Stimulated activated naive CD8-positive, alpha-beta T cell treated with anti-CD3 and anti-CD28 coated beads, Interleukin-15, amount 100 ng/mL, for 72 hours (primary cell): ENCODE measurements around the gene CDH2.

Experiments
- ATAC-seq: fragments of 150-1000 bp; cut with Tn5 transposase; 2 replicates; pipeline ENCODE4 v1.10.0; 2021; ENCODE audit warnings: mild to moderate bottlenecking, moderate library complexity
- DNase-seq, 2 donors: peaks; one replicate each; pipeline ENCODE4 v3.0.0; 2021 to 2022
- H3K27ac Mint-ChIP-seq, 2 donors: one replicate each; pipeline ENCODE4 v1.8.0; 2022; ENCODE audit warnings: mild to moderate bottlenecking in 2 of 2, mixed read lengths in 2 of 2, moderate library complexity in 2 of 2
- H3K27me3 Mint-ChIP-seq: one replicate; pipeline ENCODE4 v1.8.0; 2022; ENCODE audit warnings: mixed read lengths
- H3K4me1 Mint-ChIP-seq: one replicate; pipeline ENCODE4 v1.8.0; 2022; ENCODE audit warnings: mild to moderate bottlenecking, mixed read lengths
- H3K4me3 Mint-ChIP-seq, 2 donors: one replicate each; pipeline ENCODE4 v1.8.0; 2022; ENCODE audit warnings: mild to moderate bottlenecking in 2 of 2, mixed read lengths in 2 of 2, moderate library complexity in 1 of 2
- H3K9me3 Mint-ChIP-seq, 2 donors: one replicate each; pipeline ENCODE4 v1.8.0; 2022; ENCODE audit warnings: mixed read lengths in 2 of 2

CDH2 gene

DNA sequence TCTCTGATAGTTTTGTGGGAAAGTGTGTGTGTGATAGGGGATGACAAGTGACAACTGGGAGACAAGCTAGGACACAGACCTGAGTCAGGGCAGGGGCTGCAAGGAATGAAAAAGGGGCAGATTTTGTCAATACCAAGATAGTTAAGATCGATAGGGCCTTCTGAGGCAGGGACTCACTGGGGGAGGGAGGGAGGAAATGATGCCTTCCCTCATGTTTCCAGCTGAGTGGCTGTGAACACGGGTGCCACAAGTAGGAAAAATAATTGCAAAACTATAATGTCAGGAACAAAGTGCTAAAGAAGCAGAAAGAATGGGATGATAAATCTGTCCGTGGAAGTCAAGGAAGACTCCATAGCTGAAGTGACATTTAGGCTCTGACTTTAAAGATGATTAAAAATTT is 24.2 kb downstream of the CDH2 start:
- Mint-ChIP-seq H3K27ac (no peak overlapping the region), H3K4me1 (no peaks in the 10 kb centered on the region), H3K9me3 (peaks cover 8% of the 10 kb centered on the region in 2 donors), H3K27me3 (no peaks in the 10 kb centered on the region), H3K4me3 (no peak overlapping the region)
- no peak for ATAC-seq
- DNase-seq, result no peak

DNA sequence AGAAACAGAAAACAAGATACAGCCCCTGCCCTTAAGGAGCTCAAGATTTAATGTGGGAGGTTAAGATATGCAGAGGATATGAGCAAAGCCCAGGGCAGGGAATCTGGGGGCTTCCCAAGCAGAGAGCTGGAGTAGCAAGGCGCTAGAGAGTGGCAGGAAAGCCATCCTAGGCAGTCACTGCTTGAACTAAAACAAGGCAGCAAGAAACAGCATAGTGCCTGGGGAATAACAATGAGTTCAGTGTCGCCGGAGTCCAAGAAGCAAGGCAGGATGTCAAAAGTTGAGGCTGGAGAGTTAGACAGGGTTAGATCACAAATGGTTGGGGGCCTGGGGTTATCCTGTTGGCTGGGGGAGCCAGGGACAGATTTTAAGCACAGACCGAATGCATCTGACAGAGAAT is 24.6 kb downstream of the CDH2 start:
- Mint-ChIP-seq H3K27ac (no peak overlapping the region), H3K4me1 (no peaks in the 10 kb centered on the region), H3K27me3 (no peaks in the 10 kb centered on the region), H3K4me3 (no peak overlapping the region), H3K9me3 (peaks cover 8% of the 10 kb centered on the region in 2 donors)
- DNase-seq (no peak), ATAC-seq (no peak)

DNA sequence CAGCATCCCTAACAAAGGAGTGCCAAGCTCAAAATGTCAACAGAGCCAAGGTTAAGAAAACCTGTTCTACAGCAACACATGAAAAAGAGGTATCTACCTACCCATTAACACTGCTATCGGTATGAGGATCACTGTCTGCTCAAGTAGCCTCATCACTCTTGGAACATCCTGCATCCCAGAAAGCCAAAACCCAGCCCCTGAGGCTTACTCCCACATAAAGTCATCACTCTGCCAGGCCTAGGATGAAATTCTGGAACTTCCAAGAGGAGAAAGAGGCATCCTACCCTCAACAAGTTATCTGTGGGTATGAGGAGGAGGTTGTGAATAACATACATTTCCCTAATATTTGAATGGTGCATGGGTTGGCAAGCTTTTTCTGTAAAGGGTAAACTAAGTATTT is 25.5 kb downstream of the CDH2 start:
- H3K9me3 Mint-ChIP-seq, result peaks cover 8% of the 10 kb centered on the region in 2 donors
- H3K4me1 Mint-ChIP-seq, result no peaks in the 10 kb centered on the region
- ATAC-seq (no peak), DNase-seq (no peak)
- no peaks in the 10 kb centered on the region for H3K27me3 Mint-ChIP-seq
- no peak overlapping the region for H3K27ac Mint-ChIP-seq
- H3K4me3 Mint-ChIP-seq, result no peak overlapping the region

DNA sequence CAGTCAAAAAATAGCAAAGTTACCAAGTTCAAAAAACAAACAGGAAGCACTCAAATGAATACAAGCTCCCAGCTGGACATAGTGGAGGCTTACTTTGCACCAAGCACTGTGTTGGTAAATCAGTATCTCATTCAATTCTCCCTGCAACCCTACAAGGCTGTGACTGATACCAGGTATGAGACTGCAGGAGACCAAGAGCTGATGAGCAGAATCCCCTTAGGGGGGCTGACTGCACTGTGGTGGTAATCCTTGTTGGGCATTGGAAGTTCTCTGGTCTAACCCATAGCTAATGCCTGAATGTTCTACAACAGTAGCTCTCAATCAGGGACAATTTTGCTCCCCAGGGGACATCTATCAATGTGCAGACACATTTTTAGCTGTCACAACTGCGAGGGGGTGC is 26.0 kb downstream of the CDH2 start:
- Mint-ChIP-seq H3K4me1 (no peaks in the 10 kb centered on the region), H3K27me3 (no peaks in the 10 kb centered on the region), H3K27ac (no peak overlapping the region), H3K9me3 (peaks cover 8% of the 10 kb centered on the region in 2 donors), H3K4me3 (no peak overlapping the region)
- DNase-seq, result no peak
- no peak for ATAC-seq

DNA sequence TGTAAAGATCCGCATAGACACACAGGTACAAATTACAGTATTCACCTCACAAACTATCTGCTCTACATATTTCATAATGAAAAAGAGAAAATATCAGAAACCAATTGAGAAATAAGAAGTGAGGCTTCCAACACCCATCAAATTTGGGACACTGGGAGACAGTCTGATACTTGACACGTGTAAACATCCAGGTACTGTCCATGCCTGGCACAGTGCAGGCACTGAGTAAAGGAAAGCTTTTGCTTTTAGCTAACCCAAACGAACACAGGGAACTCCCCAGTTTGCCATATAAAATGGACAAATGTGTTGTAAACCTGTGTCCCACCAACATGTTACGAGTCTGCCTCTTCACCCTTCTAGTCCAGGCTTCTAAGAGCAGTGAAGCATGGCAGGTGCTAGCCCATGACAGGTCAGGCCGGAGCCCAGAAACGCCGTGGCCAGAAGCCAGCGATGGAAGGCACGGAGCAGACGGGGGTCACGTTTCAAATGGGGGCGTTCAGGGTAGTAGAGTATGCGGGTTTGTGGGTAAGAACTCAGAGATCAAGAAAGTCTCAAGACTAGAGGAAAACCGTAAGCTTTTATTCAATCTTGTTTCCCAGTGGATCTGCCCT is 27.0 kb downstream of the CDH2 start:
- no peak for DNase-seq
- Mint-ChIP-seq H3K27me3 (no peaks in the 10 kb centered on the region), H3K4me1 (no peaks in the 10 kb centered on the region), H3K4me3 (no peak overlapping the region), H3K9me3 (peaks cover 8% of the 10 kb centered on the region in 2 donors), H3K27ac (peak overlapping the region in 1 of 2 donors; percentile 84)
- ATAC-seq, result no peak

DNA sequence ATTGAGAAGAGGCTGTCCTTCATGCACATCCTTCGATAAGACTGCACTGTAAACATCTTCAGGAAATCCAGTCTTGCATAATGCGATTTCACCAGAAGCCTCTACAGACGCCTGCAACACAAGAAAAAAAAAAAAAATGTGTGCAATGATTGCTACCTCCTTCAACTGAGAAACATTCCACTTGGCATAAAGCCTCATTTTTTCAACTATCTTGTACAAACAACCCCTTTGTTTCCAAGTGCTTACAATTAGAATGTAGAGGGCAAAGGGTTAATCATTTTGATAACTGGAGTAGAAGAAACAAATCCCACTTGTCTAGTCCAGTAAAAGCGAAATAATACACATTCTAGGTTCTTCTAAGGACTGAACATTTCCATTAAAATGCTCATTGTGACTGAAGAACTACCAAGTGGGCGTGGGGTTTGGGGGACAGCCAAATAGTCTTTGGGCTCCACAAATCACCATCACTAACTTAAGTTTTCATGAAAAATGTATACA is 29.2 kb downstream of the CDH2 start:
- H3K4me1 Mint-ChIP-seq, result no peaks in the 10 kb centered on the region
- no peaks in the 10 kb centered on the region for H3K9me3 Mint-ChIP-seq
- H3K4me3 Mint-ChIP-seq, result no peak overlapping the region
- H3K27me3 Mint-ChIP-seq, result no peaks in the 10 kb centered on the region
- ATAC-seq, result no peak
- H3K27ac Mint-ChIP-seq, result no peak overlapping the region
- DNase-seq, result no peak

DNA sequence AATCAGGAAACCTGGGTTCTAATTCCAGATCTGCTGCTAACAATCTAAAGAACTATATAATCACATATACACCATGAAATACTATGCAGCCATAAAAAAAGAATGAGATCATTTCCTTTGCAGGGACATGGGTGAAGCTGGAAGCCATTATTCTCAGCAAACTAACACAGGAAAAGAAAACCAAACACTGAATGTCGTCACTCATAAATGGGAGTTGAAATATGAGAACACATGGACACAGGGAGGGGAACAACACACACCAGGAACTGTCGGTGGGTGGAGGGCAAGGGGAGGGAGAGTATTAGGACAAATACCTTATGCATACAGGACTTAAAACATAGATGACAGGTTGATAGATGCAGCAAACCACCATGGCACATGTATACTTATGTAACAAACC is 33.2 kb downstream of the CDH2 start:
- Mint-ChIP-seq H3K9me3 (peaks cover 12 to 14% of the 10 kb centered on the region in 2 donors), H3K4me3 (no peak overlapping the region), H3K4me1 (no peaks in the 10 kb centered on the region), H3K27ac (no peak overlapping the region), H3K27me3 (no peaks in the 10 kb centered on the region)
- DNase-seq (no peak), ATAC-seq (no peak)

DNA sequence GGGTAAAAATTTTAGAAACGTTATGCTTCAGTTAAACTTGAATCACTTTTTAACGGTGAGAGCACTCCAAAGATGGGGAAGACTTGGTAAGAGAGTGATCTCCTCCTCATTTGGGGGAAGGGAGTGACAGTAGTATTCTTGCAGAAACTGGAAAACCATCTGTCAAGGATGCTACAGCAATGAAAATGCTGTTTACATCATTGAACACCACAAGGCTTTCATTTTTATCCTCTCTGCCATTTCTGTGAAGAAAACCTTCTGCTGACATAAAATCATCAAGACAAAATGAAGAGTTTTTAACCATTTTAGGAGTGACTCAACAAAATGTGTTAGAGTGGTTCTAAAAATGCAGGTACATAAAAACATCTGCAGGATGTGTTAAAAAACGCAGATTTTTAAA is 38.1 kb downstream of the CDH2 start:
- Mint-ChIP-seq H3K27ac (no peak overlapping the region), H3K9me3 (peaks cover 12 to 14% of the 10 kb centered on the region in 2 donors)

DNA sequence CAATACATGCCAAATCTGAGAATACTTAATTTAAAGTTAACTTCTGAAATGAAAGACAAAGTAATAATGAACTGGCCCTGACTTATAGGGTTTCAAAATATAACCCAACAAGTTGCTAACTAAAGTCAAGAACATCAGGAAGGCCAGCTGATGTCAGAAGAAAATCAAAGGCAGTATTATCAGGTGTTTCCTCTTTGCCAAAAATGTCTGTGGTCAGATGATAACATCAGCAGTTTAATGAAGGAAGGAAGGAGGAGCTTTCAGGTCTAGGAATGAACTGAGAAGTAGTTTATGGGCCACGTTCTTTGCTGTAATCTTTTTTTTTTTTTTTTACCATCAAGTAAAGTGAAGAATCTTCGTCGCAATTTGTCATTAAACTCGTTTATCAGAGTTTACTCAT is 40.9 kb downstream of the CDH2 start:
- H3K27me3 Mint-ChIP-seq, result no peaks in the 10 kb centered on the region
- no peak overlapping the region for H3K27ac Mint-ChIP-seq
- ATAC-seq (no peak), DNase-seq (no peak)
- no peaks in the 10 kb centered on the region for H3K4me1 Mint-ChIP-seq
- peaks cover 14 to 17% of the 10 kb centered on the region in 2 donors for H3K9me3 Mint-ChIP-seq
- H3K4me3 Mint-ChIP-seq, result no peak overlapping the region

More for the DNA sequence above, 38.1 kb downstream of the CDH2 start:
- DNase-seq (no peak), ATAC-seq (no peak)
- no peak overlapping the region for H3K4me3 Mint-ChIP-seq
- H3K27me3 Mint-ChIP-seq, result no peaks in the 10 kb centered on the region
- H3K4me1 Mint-ChIP-seq, result no peaks in the 10 kb centered on the region

DNA sequence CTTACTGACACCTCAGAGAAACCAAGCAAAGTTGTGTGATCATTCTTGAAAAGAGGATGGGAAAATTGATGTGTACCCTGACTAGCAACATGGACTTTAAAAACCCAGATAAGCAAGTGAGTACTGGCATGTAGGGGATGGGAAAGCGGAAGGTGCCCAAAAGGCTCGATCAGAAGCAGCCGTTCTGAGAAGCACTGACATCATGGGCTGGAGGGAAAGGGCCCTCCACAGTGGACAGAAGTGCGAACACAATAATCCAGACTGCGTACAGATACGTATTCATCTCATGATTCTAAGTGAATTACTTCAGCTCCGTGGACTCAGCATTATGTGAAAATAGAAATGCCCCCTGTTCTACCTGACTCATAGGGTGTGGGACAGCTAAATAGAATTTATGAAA is 42.2 kb downstream of the CDH2 start:
- H3K4me1 Mint-ChIP-seq, result no peaks in the 10 kb centered on the region
- H3K4me3 Mint-ChIP-seq, result no peak overlapping the region
- peaks cover 10 to 12% of the 10 kb centered on the region in 2 donors for H3K9me3 Mint-ChIP-seq

DNA sequence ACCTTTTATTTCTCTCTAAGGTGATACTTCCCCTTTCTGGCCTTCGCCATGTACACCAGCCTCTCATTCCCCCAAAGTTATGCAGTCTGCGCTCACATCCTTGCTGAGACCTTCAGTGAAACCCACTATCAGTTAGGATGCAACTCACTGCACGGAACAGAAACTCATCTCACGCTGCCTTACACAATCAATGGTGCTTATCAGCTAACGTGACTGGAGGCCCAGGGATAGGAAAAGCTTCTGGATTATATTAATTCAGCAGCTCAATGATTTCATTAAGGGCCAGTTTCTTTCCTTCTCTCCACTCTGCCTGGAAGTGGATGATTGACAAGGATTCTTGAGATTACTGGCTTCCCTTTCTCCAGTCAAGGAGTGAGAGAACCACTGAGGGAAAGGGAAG is 44.8 kb downstream of the CDH2 start:
- H3K27ac Mint-ChIP-seq, result no peak overlapping the region
- peaks cover 0 to 5% of the 10 kb centered on the region in 2 donors for H3K9me3 Mint-ChIP-seq
- H3K4me3 Mint-ChIP-seq, result no peak overlapping the region
- DNase-seq, result no peak
- H3K4me1 Mint-ChIP-seq, result no peaks in the 10 kb centered on the region
- no peak for ATAC-seq
- H3K27me3 Mint-ChIP-seq, result no peaks in the 10 kb centered on the region

More for the DNA sequence above, 42.2 kb downstream of the CDH2 start:
- no peak for DNase-seq
- Mint-ChIP-seq H3K27ac (no peak overlapping the region), H3K27me3 (no peaks in the 10 kb centered on the region)
- no peak for ATAC-seq

DNA sequence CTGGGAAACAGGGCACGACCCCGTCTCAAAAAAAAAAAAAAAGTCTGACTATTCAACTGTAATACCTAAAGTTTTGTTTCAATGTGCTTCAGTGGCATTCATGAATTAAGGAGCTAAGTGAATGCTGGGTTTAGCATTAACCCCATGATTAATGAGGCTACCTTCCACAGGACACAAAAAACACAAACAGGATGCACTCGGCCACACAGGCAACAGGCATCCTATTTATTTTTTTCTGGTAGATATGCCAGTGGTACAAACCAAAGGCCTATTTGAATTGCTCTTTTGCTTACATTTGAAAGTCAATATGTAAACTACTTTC is 48.3 kb downstream of the CDH2 start:
- H3K4me1 Mint-ChIP-seq, result no peaks in the 10 kb centered on the region
- DNase-seq (no peak), ATAC-seq (no peak)
- no peak overlapping the region for H3K27ac Mint-ChIP-seq
- no peak overlapping the region for H3K4me3 Mint-ChIP-seq
- H3K27me3 Mint-ChIP-seq, result no peaks in the 10 kb centered on the region
- H3K9me3 Mint-ChIP-seq, result peaks cover 0 to 5% of the 10 kb centered on the region in 2 donors

DNA sequence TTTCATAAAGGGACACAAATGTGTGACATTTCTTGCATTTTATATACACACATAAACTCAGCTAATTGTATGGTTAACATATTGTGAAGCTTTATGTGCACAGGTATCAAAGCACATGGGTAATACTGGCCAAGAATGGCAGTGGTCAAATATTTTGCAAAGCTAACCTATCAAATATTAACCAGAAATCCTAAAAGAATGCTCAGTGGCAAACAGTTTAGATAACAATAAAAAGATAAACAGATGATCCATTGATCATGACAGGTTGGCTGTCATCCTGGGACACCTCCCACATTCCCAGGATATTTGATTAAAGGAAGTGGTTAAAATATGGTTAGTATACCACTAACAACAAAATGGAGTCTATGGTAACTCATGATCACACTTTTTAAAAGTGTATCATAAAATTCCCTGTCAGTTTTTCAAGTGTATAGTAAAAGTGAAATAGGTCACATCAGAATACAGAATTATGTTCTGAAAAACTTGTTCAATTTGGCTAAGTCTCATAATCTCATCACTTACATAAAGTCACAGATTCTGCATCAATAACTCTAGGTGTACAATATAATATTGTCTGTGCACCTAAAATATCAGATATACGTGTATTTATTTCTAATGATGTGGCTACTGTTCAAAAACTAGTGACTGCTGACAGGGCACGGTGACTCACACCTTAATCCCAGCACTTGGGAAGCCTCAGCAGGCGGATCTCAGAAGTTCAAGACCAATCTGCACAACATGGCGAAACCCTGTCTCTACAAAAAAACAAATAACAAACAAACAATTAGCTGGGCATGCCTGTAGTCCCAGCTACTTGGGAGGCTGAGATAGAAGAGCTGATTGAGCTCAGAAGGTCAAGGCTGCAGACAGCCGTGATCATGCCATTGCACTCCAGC is 48.9 kb downstream of the CDH2 start:
- Mint-ChIP-seq H3K27me3 (no peaks in the 10 kb centered on the region), H3K4me1 (no peaks in the 10 kb centered on the region), H3K4me3 (no peak overlapping the region), H3K27ac (no peak overlapping the region), H3K9me3 (peaks cover 0 to 4% of the 10 kb centered on the region in 2 donors)
- ATAC-seq (no peak), DNase-seq (no peak)

DNA sequence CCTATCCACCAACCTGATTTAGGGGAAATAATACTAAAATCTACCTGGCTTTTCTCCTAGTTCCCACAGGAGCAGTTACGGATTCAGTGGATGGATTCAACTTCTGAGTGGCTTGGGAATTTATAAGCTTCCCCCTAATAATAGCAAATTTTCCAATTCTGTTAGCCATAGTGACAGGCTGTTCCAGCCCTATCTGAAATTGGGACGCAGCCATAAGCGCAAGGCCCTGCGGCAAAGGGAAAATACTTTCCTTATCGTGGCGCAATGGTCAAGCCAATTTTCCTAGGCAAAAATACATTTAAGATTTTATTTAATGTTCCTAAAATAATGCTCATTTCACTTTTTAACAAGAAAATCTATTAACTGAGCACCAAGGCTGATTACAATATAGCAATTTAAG is 49.7 kb downstream of the CDH2 start:
- no peaks in the 10 kb centered on the region for H3K27me3 Mint-ChIP-seq
- no peak overlapping the region for H3K27ac Mint-ChIP-seq
- no peaks in the 10 kb centered on the region for H3K4me1 Mint-ChIP-seq
- H3K9me3 Mint-ChIP-seq, result no peaks in the 10 kb centered on the region
- H3K4me3 Mint-ChIP-seq, result no peak overlapping the region
- DNase-seq, result no peak
- no peak for ATAC-seq

DNA sequence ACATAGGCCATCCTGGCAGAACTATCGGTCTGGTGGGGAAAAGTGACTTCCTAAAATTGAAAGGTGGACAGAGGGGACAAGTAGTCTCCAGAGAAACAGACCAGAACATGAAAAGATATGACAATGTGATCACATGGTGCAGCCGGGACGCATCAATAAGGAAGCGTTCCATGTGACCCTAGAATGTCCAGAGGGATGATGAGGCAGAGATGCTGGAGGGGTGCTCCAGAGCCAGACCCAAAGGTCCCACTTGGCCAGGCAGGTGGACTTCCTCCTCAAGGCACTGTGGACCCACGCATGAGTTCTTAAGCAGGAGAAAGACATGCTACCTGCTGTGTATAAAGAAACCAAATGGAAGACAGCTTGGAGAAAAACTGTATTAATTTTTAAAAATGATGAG is 50.2 kb downstream of the CDH2 start:
- Mint-ChIP-seq H3K27ac (no peak overlapping the region), H3K4me3 (no peak overlapping the region), H3K27me3 (no peaks in the 10 kb centered on the region), H3K4me1 (no peaks in the 10 kb centered on the region), H3K9me3 (no peaks in the 10 kb centered on the region)
- ATAC-seq (no peak), DNase-seq (no peak)

DNA sequence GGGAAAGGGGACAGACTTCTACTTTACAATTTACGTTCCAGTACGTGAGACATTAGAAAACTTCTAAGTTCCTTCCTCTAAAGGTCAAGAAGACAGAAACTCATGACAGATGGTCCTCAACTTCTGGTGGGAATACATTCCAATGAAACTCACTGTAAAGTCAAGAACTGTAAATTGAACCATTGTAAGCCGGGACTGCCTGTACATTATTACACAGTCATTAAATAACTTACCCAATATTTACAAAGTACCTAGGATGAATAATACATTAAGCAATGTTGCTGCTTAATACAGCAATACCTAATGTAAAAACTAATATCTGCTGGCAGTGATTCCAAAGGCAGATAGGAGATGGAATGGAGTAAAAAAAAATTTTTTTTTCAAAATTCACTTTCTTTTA is 51.9 kb downstream of the CDH2 start:
- no peak overlapping the region for H3K4me3 Mint-ChIP-seq
- no peaks in the 10 kb centered on the region for H3K27me3 Mint-ChIP-seq
- no peaks in the 10 kb centered on the region for H3K4me1 Mint-ChIP-seq
- peaks cover 0 to 7% of the 10 kb centered on the region in 2 donors for H3K9me3 Mint-ChIP-seq
- H3K27ac Mint-ChIP-seq, result no peak overlapping the region
- no peak for DNase-seq
- ATAC-seq, result no peak
